Prostate gland (tissue), 2 donors: ENCODE data around the gene OPRD1.

Source experiments
- CTCF ChIP-seq, 4 experiments: fragments of 200-600 bp in 2 of 4; fragments of 450-650 bp in 2 of 4; sonication (generic) in 2 of 4; IDR thresholded peaks; 1 replicate in 3 of 4; 2 replicates in 1 of 4; pipeline ENCODE4 v1.5.1; 2016 to 2019; ENCODE audit warnings: antibody characterized with exemption in 4 of 4, mild to moderate bottlenecking in 2 of 4, moderate library complexity in 2 of 4
- POLR2AphosphoS5 ChIP-seq: sonication (generic); formaldehyde crosslinking; IDR thresholded peaks from one replicate; pipeline ENCODE4 v1.6.1; 2017; ENCODE audit warnings: antibody characterized with exemption

DNA sequence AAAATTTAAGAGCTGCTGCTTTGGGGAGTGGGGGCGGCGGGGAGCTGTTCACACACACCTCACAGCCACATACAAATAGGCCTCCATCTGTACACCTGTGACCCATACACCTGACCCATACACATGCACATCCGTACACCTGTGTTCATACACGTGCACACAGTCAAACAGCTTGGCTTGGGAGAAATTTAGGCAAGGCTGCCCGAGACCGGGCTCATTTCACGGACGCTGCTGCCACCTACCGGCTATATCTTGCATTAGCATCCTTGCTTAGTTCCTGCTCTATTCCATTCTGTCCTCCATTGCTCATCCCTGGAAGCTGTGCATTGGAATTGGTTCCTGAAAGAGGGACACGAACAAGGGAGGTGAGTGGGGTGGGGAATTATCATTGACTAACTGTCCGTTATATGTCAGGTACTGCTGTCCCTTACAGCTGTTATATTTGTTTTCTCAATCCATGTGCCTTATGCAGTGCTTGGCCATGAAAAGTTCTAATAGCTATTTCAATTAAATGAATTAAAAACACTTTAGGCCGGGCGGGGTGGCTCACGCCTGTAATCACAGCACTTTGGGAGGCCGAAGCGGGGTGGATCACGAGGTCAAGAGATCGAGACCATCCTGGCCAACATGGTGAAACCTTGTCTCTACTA lies 65.3 kb downstream of the OPRD1 start:
- peak; percentile 60 for TF ChIP-seq POLR2AphosphoS5
- TF ChIP-seq CTCF (IDR thresholded peaks at IDR 0.05): peak; percentile 74 to 93 (median 89)
